Measurements from ENCODE around the gene SUCO.

The SUCO gene

GRCh38 chr1:172642970-172643369 lies 110.0 kb downstream of the SUCO start:
- no peak overlapping the region for H2AFZ ChIP-seq (ENCODE audit: low read length)

GRCh38 chr1:172646653-172647052 lies 113.7 kb downstream of the SUCO start:
- Histone ChIP-seq H3F3A (ENCODE audit: low read depth) (0 out of 2 replicates have a peak, but pooled peaks cover 4% of the 10 kb centered on the region), H3K36me3 (ENCODE audit: insufficient read depth, low read length) (no peaks in the 10 kb centered on the region), H3K9me3 (ENCODE audit: insufficient read depth, low read depth, low read length) (no peaks in the 10 kb centered on the region), H4K20me1 (ENCODE audit: insufficient read depth, low read length, poor library complexity, severe bottlenecking) (no peaks in the 10 kb centered on the region), H3K27me3 (ENCODE audit: insufficient read depth, low read length, poor library complexity, severe bottlenecking) (no peaks in the 10 kb centered on the region), H3K9ac (ENCODE audit: low read depth, low read length, poor library complexity, severe bottlenecking) (no peak overlapping the region), H2AFZ (ENCODE audit: low read length) (peak overlapping the region; percentile 35), H3K4me1 (ENCODE audit: insufficient read depth, low read length, poor library complexity, severe bottlenecking) (peaks cover 66% of the 10 kb centered on the region), H3K79me2 (ENCODE audit: insufficient read depth, low read length) (no peaks in the 10 kb centered on the region), H3K4me3 (ENCODE audit: low read length, poor library complexity, severe bottlenecking) (no peak overlapping the region), H3K4me2 (ENCODE audit: low read depth, low read length, poor library complexity, severe bottlenecking) (peak overlapping the region; percentile 36), H3K9me2 (replicated peaks; ENCODE audit: low read depth, low read length) (no peaks in the 10 kb centered on the region)
- TF ChIP-seq CTCF (conservative IDR thresholded peaks at IDR 0.05; ENCODE audit: low read length) (no peak), EZH2phosphoT487 (IDR thresholded peaks at IDR 0.05; ENCODE audit: borderline replicate concordance) (no peak)

More at GRCh38 chr1:172642970-172643369, 110.0 kb downstream of the SUCO start:
- no peaks in the 10 kb centered on the region for H4K20me1 ChIP-seq (ENCODE audit: insufficient read depth, low read length, poor library complexity, severe bottlenecking)
- no peaks in the 10 kb centered on the region for H3K9me3 ChIP-seq (ENCODE audit: insufficient read depth, low read depth, low read length)
- H3K4me1 ChIP-seq (ENCODE audit: insufficient read depth, low read length, poor library complexity, severe bottlenecking): peaks cover 87% of the 10 kb centered on the region
- no peaks in the 10 kb centered on the region for H3K27me3 ChIP-seq (ENCODE audit: insufficient read depth, low read length, poor library complexity, severe bottlenecking)
- no peak overlapping the region for H3K9ac ChIP-seq (ENCODE audit: low read depth, low read length, poor library complexity, severe bottlenecking)
- H3K36me3 ChIP-seq (ENCODE audit: insufficient read depth, low read length): no peaks in the 10 kb centered on the region
- TF ChIP-seq CTCF (conservative IDR thresholded peaks at IDR 0.05; ENCODE audit: low read length) (no peak), EZH2phosphoT487 (IDR thresholded peaks at IDR 0.05; ENCODE audit: borderline replicate concordance) (no peak)
- H3K79me2 ChIP-seq (ENCODE audit: insufficient read depth, low read length): no peaks in the 10 kb centered on the region
- H3K4me3 ChIP-seq (ENCODE audit: low read length, poor library complexity, severe bottlenecking): peak overlapping the region; percentile 61
- no peaks in the 10 kb centered on the region for H3K9me2 ChIP-seq (replicated peaks; ENCODE audit: low read depth, low read length)
- H3K4me2 ChIP-seq (ENCODE audit: low read depth, low read length, poor library complexity, severe bottlenecking): peak overlapping the region; percentile 80
- H3F3A ChIP-seq (ENCODE audit: low read depth): peaks cover 13% of the 10 kb centered on the region; the same call in 1 of the 2 replicates

- H3K4me3 ChIP-seq (ENCODE audit: low read length, poor library complexity, severe bottlenecking): no peak overlapping the region
- peaks cover 69% of the 10 kb centered on the region for H3K4me1 ChIP-seq (ENCODE audit: insufficient read depth, low read length, poor library complexity, severe bottlenecking)
- no peaks in the 10 kb centered on the region for H3K9me2 ChIP-seq (replicated peaks; ENCODE audit: low read depth, low read length)
- no peaks in the 10 kb centered on the region for H3K27me3 ChIP-seq (ENCODE audit: insufficient read depth, low read length, poor library complexity, severe bottlenecking)
- peak overlapping the region; percentile 23 for H3K9ac ChIP-seq (ENCODE audit: low read depth, low read length, poor library complexity, severe bottlenecking)
- peak overlapping the region; percentile 36 for H3K4me2 ChIP-seq (ENCODE audit: low read depth, low read length, poor library complexity, severe bottlenecking)
- H3F3A ChIP-seq (ENCODE audit: low read depth): 0 out of 2 replicates have a peak, but pooled peaks cover 4% of the 10 kb centered on the region
- H3K79me2 ChIP-seq (ENCODE audit: insufficient read depth, low read length): no peaks in the 10 kb centered on the region
- peak overlapping the region; percentile 35 for H2AFZ ChIP-seq (ENCODE audit: low read length)
- H4K20me1 ChIP-seq (ENCODE audit: insufficient read depth, low read length, poor library complexity, severe bottlenecking): no peaks in the 10 kb centered on the region
- H3K9me3 ChIP-seq (ENCODE audit: insufficient read depth, low read depth, low read length): no peaks in the 10 kb centered on the region
- TF ChIP-seq EZH2phosphoT487 (IDR thresholded peaks at IDR 0.05; ENCODE audit: borderline replicate concordance) (no peak), CTCF (conservative IDR thresholded peaks at IDR 0.05; ENCODE audit: low read length) (peak; percentile 39)
- H3K36me3 ChIP-seq (ENCODE audit: insufficient read depth, low read length): no peaks in the 10 kb centered on the region
Measured at GRCh38 chr1:172647110-172647564, 114.2 kb downstream of the SUCO start.
